Natural killer cell (primary cell): ENCODE results near the gene GHITM. TPM values are rescaled to one million over a fixed set of nuclear protein-coding genes. Genes with fewer than 3 reads are reported as not detected.
"Not testable (repeated sequence)": the region's sequence is repeated elsewhere in the genome, so short reads cannot be mapped to it uniquely, and the experiment has no call there.

ENCODE experiments used
- ATAC-seq, 3 donors: fragments of 150-1000 bp in 2 of 3; fragments of 200-7000 bp in 1 of 3; cut with Tn5 transposase; 1 replicate in 1 of 3; 2 replicates in 2 of 3; pipeline ENCODE4 v1.10.0; 2021; ENCODE audit warnings: mild to moderate bottlenecking in 2 of 3, moderate library complexity in 2 of 3
- DNase-seq, 2 donors: peaks; one replicate each; pipeline versions ENCODE4 v3.0.0 to v3.0.0-alpha.2; 2013 to 2021; ENCODE audit warnings: mixed read lengths in 1 of 2
- H3K27ac ChIP-seq: one replicate; pipeline ENCODE4 v1.5.1; 2013; ENCODE audit warnings: mild to moderate bottlenecking, low read length
- H3K27me3 ChIP-seq: one replicate; pipeline ENCODE4 v1.6.1; 2013; ENCODE audit warnings: low read length; ENCODE audit not compliant: control insufficient read depth, insufficient read depth
- H3K36me3 ChIP-seq: one replicate; pipeline ENCODE4 v1.6.1; 2013; ENCODE audit warnings: low read length; ENCODE audit not compliant: control insufficient read depth, insufficient read depth
- H3K4me1 ChIP-seq: one replicate; pipeline ENCODE4 v1.6.1; 2013; ENCODE audit warnings: low read length; ENCODE audit not compliant: control insufficient read depth, insufficient read depth
- H3K4me3 ChIP-seq: one replicate; pipeline ENCODE4 v1.5.1; 2013; ENCODE audit warnings: low read length
- H3K9me3 ChIP-seq: one replicate; pipeline ENCODE4 v1.6.1; 2013; ENCODE audit warnings: low read length; ENCODE audit not compliant: control insufficient read depth, insufficient read depth
- H3K27ac Mint-ChIP-seq, 2 donors: one replicate each; pipeline ENCODE4 v1.8.0; 2022; ENCODE audit warnings: mild to moderate bottlenecking in 2 of 2, mixed read lengths in 2 of 2, moderate library complexity in 1 of 2
- H3K27me3 Mint-ChIP-seq, 2 donors: one replicate each; pipeline ENCODE4 v1.8.0; 2022; ENCODE audit warnings: low read depth in 2 of 2, mixed read lengths in 2 of 2
- H3K36me3 Mint-ChIP-seq: one replicate; pipeline ENCODE4 v1.8.0; 2022; ENCODE audit warnings: mixed read lengths
- H3K4me1 Mint-ChIP-seq, 2 donors: one replicate each; pipeline ENCODE4 v1.8.0; 2022; ENCODE audit warnings: mixed read lengths in 2 of 2
- H3K4me3 Mint-ChIP-seq: one replicate; pipeline ENCODE4 v1.8.0; 2022; ENCODE audit warnings: mild to moderate bottlenecking, moderate library complexity, mixed read lengths
- H3K9me3 Mint-ChIP-seq, 2 donors: one replicate each; pipeline ENCODE4 v1.8.0; 2022; ENCODE audit warnings: mixed read lengths in 2 of 2
- CTCF ChIP-seq: fragments of 200-600 bp; IDR thresholded peaks from one replicate; pipeline ENCODE4 v1.8.0; 2022; ENCODE audit warnings: antibody characterized with exemption
- WGBS: methylation state at CpG from one replicate; pipeline ENCODE4 v1.1.7; 2013; ENCODE audit warnings: missing lambda C conversion rate; ENCODE audit not compliant: insufficient coverage; 5-methylcytosine and 5-hydroxymethylcytosine counted together
- intact Hi-C: fragments of 100-400 bp; cut with micrococcal nuclease; formaldehyde crosslinking; loops from one replicate; pipeline ENCODE4 v1.14.2; 2022
- total RNA-seq, 4 donors: library from RNA; stranded (reverse); fragments of 120-200 nt in 1 of 4; gene quantifications; one replicate each; pipeline versions ENCODE4 v1.2.3 to v1.2.4, GENCODE V29; 2013 to 2022

GHITM gene
- total RNA-seq, 3 donors from 2014 or later (not counting 1 experiment from before 2014, with no cell fraction given): 84.3 to 89.3 (median 87.9) TPM

GRCh38 chr10:84164442-84164841 lies 25.1 kb downstream of the GHITM start:
- H3K4me1 Mint-ChIP-seq: no peaks in the 10 kb centered on the region
- no peak overlapping the region for H3K4me3 Mint-ChIP-seq
- peaks cover 7 to 11% of the 10 kb centered on the region in 2 donors for H3K27me3 Mint-ChIP-seq
- no peak for TF ChIP-seq CTCF
- no peaks in the 10 kb centered on the region for H3K27me3 ChIP-seq
- intact Hi-C loops: no loop called here
- no peaks in the 10 kb centered on the region for H3K9me3 ChIP-seq
- H3K4me3 ChIP-seq: no peak overlapping the region
- no peak overlapping the region for H3K27ac ChIP-seq
- H3K27ac Mint-ChIP-seq: no peak overlapping the region
- 35% methylated on average over 2 of the region's 2 CpGs for WGBS
- no peak for DNase-seq
- no peaks in the 10 kb centered on the region for H3K36me3 ChIP-seq
- H3K36me3 Mint-ChIP-seq: no peaks in the 10 kb centered on the region
- no peak for ATAC-seq
- H3K4me1 ChIP-seq: no peaks in the 10 kb centered on the region
- no peaks in the 10 kb centered on the region for H3K9me3 Mint-ChIP-seq

DNA sequence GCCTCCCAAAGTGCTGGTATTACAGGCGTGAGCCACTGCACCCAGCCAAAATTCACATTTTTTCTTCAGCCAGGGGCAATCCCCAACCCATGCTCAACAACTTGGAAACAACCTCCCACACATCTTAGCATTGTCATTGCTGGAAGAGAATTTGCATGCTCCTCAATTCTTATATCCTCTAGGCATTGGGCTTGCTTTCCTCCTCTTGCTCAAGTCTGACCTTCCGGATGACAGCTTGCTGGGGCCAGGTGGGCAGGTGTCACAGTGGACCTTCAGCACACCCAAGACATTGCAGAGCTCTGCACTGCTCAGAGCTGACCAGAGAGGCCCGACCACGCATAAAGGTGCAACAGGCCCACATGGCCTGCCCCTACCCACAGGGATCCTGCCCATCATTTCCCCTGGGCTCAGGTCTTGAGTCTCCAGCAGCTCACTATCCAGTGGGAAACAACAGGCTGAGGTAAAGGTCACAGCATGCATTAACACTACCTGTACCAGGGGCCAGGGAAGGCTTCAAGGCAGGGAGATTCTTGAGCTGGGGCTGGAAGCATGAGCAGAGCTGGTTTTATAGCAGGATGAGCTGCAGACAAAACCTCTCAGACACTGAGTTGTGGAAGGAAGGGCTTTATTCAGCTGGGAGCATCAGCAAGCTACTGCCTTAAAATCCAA lies 27.4 kb downstream of the GHITM start:
- Mint-ChIP-seq H3K4me3 (no peak overlapping the region), H3K9me3 (no peaks in the 10 kb centered on the region), H3K4me1 (no peaks in the 10 kb centered on the region), H3K36me3 (no peaks in the 10 kb centered on the region), H3K27ac (no peak overlapping the region), H3K27me3 (peaks cover 7 to 11% of the 10 kb centered on the region in 2 donors)
- H3K27ac ChIP-seq: no peak overlapping the region
- no peaks in the 10 kb centered on the region for H3K4me1 ChIP-seq
- no peak for TF ChIP-seq CTCF
- no peaks in the 10 kb centered on the region for H3K27me3 ChIP-seq
- intact Hi-C loops: no loop called here
- H3K4me3 ChIP-seq: no peak overlapping the region
- no peaks in the 10 kb centered on the region for H3K36me3 ChIP-seq
- 92% methylated on average over 4 of the region's 4 CpGs for WGBS
- ATAC-seq (no peak), DNase-seq (no peak)
- no peaks in the 10 kb centered on the region for H3K9me3 ChIP-seq

GRCh38 chr10:84167289-84167653 lies 28.0 kb downstream of the GHITM start:
- DNase-seq, H3K4me1 Mint-ChIP-seq, intact Hi-C loops, H3K4me3 ChIP-seq, H3K27ac ChIP-seq, H3K27me3 ChIP-seq, H3K9me3 Mint-ChIP-seq, H3K4me1 ChIP-seq, H3K36me3 Mint-ChIP-seq, H3K36me3 ChIP-seq, ATAC-seq, H3K27ac Mint-ChIP-seq, H3K4me3 Mint-ChIP-seq, H3K9me3 ChIP-seq: not testable (repeated sequence)
- peaks cover 7 to 11% of the 10 kb centered on the region in 2 donors for H3K27me3 Mint-ChIP-seq
- WGBS: no CpG with 5 or more reads among the region's 2 CpGs

DNA sequence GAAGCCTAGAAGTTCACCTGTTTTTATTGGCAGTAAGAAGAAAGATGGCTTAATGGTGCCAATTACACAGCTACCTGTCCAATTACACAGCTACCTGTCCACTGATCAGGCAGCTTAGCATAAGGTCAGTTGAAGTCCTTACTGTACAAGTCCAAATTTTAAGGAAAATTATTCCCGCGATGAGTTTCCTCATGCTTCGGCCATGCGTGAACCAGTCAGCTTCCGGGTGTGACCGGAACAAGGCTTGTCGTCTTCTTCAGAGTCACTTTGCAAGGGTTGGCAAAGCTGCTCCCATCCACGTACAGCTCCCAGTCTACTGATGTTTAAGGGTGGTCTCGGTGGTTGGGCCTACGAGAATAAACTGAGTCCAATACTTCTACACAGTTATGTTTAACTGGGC lies 29.1 kb downstream of the GHITM start:
- H3K4me1 ChIP-seq, DNase-seq: not testable (repeated sequence)

GRCh38 chr10:84171237-84171636 lies 31.9 kb downstream of the GHITM start:
- 46% methylated on average over 1 of the region's 2 CpGs for WGBS
- H3K27ac ChIP-seq, DNase-seq, H3K27me3 Mint-ChIP-seq, H3K4me1 Mint-ChIP-seq, H3K9me3 Mint-ChIP-seq, intact Hi-C loops, ATAC-seq, H3K4me3 ChIP-seq, H3K9me3 ChIP-seq, H3K36me3 ChIP-seq, H3K4me3 Mint-ChIP-seq, H3K27ac Mint-ChIP-seq, H3K27me3 ChIP-seq, H3K36me3 Mint-ChIP-seq: not testable (repeated sequence)
- peaks cover 21% of the 10 kb centered on the region for H3K4me1 ChIP-seq

More for the DNA sequence above, 29.1 kb downstream of the GHITM start:
- ATAC-seq, H3K9me3 ChIP-seq, H3K4me3 Mint-ChIP-seq, H3K36me3 ChIP-seq, H3K9me3 Mint-ChIP-seq, H3K36me3 Mint-ChIP-seq, H3K4me1 Mint-ChIP-seq, H3K27ac Mint-ChIP-seq, H3K4me3 ChIP-seq, H3K27me3 Mint-ChIP-seq, H3K27ac ChIP-seq, intact Hi-C loops, H3K27me3 ChIP-seq: not testable (repeated sequence)
- WGBS: 92% methylated on average over 10 of the region's 10 CpGs

DNA sequence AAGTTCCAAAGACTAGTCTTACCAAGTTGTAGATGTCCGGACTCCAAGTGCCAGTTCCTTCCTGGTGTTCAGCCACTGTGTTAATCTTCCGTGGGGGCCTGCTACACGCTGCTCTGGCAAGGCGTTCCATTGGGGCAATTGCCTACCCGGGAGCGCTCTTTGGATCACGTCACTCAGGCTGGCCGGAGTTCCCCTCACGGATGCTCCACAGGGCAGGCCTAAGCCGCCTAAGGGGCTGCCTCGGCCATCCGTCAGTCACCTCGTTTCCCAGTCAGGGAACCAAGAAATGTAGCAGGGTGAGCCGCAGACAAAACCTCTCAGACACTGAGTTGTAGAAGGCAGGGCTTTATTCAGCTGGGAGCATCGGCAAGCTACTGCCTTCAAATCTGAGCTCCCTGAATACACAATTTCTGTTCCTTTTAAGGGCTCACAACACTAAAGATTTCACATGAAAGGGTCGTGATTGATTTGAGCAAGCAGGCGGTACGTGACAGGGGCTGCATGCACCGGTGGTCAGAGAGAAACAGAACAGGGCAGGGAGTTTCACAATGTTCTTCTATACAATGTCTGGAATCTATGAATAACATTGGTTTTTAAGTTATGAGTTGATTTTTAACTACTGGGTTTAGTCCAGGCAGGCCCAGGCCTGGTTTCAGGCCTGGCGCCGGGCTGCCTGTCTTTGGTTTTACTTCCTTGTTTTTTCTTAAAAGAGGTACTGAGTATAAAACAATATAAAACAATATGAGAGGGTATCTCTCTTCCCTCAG lies 32.6 kb downstream of the GHITM start:
- H3K9me3 Mint-ChIP-seq, H3K27ac Mint-ChIP-seq, H3K27me3 Mint-ChIP-seq, H3K4me3 Mint-ChIP-seq, H3K4me3 ChIP-seq, intact Hi-C loops, H3K36me3 Mint-ChIP-seq, H3K27ac ChIP-seq, H3K27me3 ChIP-seq, H3K9me3 ChIP-seq, ATAC-seq, H3K36me3 ChIP-seq, H3K4me1 Mint-ChIP-seq, DNase-seq: not testable (repeated sequence)
- WGBS: 86% methylated on average over 15 of the region's 21 CpGs
- H3K4me1 ChIP-seq: peaks cover 28% of the 10 kb centered on the region
